HK-2 (cell line): Measurements from ENCODE around the gene SLC34A1.
"Not testable (repeated sequence)": the region's sequence is repeated elsewhere in the genome, so short reads cannot be mapped to it uniquely, and the experiment has no call there.

Experiments
- DNase-seq: peaks from one replicate; pipeline ENCODE4 v3.0.0-alpha.2; 2018; ENCODE audit not compliant: unreplicated experiment

The SLC34A1 gene

DNA sequence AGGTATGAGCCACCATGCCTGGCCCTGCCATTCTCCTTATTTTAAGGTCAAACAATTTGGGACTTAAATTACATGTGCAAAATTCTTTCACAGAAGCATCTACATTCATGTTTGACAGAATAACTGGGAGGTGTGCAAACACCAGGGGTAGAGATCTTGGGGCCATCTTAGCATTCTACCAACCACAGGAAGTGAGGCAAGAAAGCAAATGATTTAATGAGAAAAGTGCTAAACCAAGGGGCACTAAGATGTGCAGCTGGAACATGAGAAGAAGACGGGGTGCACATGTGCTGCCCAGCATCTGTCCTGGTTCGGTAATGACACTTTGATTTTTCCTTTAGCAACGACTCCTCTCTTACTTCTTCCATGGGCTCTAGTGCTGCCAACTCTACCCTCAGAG, 26.3 kb downstream of the SLC34A1 start:
- no peak for DNase-seq

DNA sequence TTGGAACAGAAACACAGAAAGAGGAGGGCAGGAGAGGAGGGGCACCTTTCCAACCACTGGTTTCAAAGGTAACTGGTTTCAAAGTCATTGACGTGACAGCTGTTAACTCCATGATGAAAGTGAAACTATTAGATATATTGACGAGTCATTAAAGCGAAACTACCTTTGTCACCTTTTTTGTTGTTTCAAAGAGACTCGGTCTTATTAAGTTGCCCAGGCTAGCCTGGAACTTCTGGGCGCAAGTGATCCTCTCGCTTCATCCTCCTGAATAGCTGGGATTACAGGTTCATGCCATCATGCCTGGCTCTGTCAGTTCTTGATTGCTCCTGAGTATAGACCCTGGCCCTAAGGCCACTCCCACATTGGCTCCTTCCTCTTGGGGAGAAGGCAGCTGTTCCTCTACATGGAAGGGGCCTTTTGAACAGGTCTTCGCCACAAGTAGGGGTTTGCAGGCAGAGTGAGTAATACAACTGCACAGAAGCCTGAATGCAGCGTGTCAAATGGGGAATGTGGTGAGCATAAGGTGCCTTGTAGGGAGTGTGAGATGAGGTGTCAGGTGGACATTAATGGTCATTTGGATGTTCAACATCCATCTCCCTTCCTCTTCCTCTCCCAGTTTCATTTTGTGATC, 28.5 kb downstream of the SLC34A1 start:
- DNase-seq = no peak

DNA sequence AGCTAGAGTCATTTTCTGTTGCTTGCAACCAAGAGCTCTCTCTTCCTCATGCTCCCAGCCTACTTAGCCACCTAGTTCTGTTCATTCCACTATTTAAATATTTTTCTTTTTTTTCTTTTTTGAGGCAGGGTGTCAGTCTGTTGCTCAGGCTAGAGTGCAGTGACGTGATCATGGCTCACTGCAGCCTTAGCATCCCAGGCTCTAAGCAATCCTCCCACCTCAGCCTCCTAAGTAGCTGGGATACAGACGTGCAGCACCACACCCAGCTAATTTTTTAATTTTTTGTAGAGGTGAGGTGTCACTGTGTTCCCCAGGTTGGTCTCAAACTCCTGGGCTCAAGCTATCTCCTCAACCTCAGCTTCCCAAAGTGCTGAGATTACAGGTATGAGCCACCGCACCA, 30.2 kb downstream of the SLC34A1 start:
- no peak for DNase-seq

DNA sequence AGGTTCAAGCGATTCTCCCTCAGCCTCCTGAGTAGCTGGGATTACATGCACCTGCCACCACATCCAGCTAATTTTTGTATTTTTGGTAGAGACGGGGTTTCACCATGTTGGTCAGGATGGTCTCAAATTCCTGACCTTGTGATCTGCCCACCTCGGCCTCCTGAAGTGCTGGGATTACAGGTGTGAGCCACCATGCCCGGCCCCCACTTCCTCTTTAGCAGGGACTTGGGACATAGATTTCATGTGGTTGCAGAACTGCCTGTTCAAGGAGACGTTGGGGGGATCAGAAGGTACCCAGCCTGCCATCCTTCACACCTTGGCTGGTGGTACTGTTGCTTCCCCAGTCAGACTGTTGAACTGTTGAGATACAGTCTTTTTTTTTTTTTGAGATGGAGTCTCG, 32.8 kb downstream of the SLC34A1 start:
- DNase-seq = not testable (repeated sequence)

DNA sequence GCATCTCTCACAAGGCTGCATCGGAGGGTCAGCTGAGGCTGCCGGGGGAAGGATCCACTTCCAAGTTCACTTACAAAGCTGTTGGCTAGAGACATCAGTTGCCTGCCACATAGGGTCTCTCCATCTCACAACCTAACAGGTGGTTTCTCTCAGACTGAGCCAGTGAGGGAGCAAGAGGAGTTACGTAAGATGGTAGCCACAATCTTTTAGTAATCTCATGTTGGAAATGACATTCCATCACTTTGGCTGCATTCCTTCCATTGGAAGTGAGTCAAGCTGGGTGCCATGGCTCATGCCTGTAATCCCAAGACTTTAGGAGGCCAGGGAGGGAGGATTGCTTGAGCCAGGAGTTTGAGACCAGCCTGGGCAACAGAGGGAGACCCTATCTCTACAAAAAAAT, 34.8 kb downstream of the SLC34A1 start:
- DNase-seq = no peak

- DNase-seq = not testable (repeated sequence)
These were observed 36.2 kb downstream of the SLC34A1 start for GRCh38 chr5:177420472-177420871.

DNA sequence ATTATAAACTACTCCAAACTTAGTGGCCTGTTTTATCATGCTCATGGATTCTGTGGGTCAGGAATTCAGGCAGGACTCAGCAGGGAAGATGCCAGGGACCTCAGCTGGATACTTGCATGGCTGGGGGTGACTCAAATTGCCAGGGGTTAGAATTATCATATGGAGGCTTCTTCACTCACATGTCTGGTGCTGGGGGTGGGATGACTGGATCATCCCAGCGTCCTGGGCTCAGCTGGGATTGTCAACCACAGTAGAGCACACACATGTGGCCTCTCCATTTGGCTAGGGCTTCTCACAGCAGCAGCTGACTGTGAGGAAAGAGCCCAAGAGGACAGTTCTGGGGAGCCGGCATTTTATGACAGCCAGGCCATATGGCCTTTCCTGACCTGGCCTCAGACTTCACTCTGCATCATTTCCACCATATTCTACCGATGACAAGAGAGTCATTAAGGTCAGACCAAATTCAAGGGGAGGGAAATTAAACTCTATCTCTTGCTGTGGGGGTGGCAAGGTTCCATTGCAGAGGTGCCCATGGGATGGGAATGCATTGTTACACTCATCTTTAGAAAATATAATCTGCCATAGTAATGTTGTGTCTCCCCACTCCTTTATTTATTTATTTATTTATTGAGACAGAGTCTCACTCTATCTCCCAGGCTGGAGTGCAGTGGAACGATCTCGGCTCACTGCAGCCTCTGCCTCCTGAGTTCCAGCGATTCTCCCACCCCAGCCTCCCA, 37.0 kb downstream of the SLC34A1 start:
- DNase-seq = no peak

DNA sequence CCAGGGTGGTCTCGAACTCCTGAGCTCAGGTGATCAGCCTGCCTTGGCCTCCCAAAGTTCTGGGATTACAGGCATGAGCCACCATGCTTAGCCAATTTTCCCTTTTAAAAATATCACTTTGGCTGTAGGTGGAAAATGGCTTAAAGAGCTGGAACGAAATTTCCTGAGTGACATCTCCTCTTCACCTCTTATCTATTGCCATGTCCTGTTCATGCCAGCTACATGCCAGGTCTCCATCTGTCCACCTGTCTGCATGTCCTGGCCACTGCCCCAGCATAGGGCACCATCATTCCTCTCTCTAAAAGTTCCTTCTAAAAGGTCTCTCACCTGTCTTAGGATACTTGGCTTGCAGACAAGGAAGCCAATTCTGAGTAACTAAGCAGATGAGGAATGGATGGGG, 39.4 kb downstream of the SLC34A1 start:
- no peak for DNase-seq

DNA sequence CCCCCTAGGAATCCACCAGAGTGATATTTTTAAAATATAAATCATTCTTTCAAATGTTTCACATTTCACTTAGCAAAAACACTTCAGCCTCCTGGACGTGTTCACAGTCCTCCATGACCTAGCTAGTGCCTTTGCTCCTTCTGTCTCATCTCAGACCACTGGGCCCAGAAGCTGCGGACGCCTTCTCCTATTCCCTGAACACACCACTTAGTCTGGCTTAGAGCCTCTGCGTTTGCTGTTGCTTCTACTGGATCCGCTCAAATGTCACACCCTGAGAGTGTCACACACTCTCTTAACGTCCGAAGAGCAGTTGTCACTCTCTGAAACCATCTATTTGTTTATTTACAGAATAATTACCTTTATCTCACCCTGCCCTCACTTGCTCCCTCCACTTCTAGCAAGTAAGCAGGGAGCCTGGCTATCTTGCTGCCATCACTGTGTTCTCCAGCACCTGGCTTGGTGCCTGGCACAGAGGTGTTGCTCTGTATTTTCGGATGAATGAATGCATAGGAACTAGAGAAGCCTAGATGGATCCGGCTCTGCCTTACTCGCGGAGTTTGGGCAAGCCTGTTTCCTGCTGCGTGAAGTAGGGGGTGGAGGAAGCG, 41.1 kb downstream of the SLC34A1 start:
- DNase-seq = no peak

DNA sequence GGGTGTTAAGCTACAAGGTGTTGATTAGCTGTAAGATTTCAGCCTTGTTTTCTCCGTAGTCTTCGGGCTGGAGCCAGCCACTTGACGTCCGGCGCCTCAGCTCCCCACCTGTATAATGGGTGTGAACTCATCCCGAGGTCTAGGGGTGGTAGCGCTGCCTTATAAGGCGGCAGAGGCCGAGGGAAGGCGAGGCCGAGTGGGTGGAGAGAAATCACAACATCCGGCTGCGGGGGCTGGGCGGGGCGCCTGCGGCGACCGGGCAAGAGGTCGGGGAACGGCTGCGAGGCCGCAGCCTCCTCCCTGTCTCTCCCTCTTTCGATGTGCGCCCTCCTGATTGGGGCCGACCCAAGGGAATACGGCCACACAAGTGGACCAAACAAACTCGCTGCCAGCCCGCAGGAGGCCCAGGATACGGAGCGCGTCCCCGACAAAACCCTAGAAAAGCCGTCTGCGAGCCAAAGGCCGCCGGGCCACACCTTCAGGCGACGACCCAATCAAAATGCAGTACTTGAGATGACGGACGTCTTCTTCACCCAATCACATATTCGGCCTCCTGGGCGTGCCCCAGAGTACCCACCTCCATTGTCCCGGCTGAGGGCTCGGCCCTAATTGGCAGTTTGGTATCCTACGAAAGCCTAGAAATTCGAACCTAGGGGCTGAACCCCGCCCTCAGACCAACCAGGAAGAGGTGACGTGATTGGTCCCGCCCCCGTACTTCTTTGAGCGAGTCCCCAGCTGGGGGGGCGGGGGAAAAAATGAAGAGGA, 41.7 kb downstream of the SLC34A1 start:
- peak; percentile 95 for DNase-seq

DNA sequence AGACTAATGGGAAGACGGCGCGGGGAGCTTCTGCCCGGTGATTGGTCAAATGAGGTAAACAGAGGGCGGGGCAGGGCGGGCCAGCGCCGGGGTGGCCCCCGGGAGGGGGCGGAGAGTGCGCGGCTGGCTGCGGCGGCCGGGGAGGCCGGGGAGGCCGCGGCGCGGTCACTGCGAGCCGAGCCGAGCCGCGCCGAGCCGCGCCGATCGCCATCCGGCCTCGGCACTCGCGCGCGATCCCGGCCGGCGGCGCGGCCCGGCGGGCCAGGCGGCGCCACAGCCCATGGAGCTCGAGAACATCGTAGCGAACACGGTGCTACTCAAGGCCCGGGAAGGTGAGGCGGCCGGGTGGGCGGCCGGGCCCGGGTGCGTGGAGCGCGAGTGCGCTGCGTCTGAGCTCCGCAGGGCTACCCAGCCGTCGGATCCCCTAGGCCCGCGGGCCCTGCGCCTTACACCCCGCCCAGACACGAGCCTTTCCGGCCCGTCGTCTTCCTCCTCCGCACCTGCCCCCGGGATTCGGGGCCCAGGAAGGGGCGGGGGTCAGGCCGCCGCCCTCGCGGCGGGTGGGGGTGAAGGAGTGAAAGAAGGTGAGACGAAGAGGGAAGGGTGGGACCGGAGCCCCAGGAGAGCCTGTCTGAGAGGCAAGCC, 42.5 kb downstream of the SLC34A1 start, which contains the start of gene GRK6:
TSS of gene GRK6 (plus strand) at position 111 of the 645 bp plus-strand sequence. CDS start at position 281, 170 bp downstream.
- DNase-seq = no peak

DNA sequence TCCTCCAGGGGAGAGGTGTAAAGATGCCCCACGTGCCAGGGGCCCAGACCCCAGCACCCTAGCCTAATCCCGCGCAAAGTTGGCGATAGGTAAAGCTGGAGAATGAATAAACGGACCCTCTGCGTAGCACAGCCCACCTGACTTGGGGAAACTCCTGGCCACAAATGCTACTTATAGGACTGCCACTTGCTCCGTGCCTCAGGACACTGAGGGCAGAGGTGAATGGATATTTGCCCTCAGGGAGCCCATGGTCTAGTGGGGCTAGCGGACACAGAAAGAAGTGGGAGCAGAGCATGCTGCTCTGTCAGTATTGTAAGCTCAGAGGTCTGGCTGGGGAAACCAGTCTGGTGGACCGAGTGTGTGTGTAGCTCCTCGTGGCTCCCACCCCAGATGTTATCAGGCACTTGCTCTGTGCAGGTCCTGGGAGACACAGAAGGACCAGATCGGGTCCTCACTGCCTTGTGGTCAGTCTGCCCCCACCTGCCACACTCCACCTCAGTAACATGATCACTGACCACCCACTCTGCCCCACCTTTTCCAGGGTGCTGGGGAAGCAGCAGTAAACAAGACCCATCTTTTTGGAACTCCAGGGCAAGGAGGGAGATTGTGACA, 43.1 kb downstream of the SLC34A1 start:
- DNase-seq = no peak

DNA sequence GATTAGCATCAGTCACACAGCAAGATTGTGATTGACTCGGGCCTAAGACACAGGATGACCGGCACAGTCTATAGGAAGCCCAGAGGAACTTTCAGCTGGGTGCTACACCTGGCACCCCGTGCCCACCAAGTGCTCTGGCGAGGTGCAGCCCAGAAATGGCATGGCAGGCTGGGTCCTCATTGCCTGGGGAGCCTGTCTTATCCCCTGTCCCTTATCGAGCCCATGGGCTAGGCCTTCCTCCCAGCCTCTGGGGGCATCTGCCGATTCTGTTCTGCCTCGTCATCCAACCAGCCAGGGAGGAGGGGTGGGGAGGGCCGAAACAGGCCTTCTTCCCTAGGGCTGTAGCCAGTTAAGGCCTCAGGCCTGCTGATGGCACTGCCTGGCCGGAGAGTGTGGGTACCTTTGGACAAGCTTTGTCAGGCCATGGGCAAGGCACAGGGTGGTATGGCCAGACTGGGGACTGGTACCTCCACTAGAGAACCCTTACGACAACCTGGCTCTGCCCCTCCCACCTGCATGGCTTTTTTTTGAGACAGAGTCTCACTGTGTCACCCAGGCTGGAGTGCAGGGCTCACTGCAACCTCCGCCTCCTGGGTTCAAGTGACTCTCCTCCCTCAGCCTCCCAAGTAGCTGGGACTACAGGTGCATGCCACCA, 43.8 kb downstream of the SLC34A1 start:
- no peak for DNase-seq

GRCh38 chr5:177428574-177429217, 44.5 kb downstream of the SLC34A1 start:
- DNase-seq = no peak

DNA sequence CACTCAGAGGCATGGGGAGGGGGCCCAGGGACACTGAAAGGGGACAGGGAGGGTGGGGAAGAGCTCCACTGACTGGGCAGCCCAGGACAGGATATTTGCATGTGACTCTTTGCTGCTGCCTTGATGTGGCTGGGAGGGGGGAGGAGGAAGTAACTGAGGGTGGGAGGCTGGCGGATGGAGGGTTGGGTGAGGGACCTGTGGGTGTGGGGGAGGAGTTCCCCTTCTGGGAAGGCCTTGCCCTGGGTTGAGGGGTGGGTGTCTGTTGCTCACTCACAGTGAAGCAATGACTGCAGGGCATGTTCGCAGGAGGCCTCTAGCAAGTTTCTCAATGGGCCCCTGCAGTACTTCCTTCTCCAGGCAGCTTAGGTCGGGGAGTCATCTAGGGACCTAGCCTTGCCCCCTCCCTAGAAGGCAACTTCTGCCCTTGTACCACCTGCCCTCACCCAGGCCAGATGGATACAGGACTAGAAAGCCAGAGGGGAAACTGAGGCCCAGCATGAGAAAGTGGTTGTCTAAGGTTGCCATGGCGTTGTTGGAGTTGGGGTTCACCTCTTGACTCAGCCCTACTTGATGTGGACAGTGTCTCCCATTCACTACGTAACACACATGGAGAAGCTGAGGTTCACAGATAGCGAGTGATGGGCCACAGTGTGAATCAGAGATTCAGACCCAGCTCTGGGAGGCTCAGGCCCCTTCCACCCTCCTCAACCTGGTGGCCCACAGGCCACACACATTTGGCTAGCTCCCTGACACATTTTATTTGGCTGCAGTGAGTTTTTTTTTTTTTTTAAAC, 45.2 kb downstream of the SLC34A1 start:
- no peak for DNase-seq

- DNase-seq = no peak
These were observed 46.1 kb downstream of the SLC34A1 start for GRCh38 chr5:177430140-177430951.

DNA sequence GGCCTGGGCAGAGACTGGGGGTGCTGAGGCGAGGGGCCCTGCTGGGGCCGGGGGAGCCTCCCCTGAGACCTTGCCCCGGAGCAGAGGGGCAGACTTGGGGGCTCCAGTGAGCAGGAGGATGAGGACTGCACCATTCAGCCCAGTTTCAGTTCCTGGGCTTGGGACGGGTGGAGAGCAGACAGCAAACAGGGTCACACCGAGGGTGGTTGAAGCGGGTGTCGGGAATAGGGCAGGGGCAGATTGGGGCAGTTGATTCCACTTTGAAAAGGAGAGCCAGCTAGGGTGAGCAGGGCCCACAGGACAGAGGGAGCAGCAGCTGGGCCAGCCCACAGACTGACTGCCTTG, 46.7 kb downstream of the SLC34A1 start:
- DNase-seq = no peak

DNA sequence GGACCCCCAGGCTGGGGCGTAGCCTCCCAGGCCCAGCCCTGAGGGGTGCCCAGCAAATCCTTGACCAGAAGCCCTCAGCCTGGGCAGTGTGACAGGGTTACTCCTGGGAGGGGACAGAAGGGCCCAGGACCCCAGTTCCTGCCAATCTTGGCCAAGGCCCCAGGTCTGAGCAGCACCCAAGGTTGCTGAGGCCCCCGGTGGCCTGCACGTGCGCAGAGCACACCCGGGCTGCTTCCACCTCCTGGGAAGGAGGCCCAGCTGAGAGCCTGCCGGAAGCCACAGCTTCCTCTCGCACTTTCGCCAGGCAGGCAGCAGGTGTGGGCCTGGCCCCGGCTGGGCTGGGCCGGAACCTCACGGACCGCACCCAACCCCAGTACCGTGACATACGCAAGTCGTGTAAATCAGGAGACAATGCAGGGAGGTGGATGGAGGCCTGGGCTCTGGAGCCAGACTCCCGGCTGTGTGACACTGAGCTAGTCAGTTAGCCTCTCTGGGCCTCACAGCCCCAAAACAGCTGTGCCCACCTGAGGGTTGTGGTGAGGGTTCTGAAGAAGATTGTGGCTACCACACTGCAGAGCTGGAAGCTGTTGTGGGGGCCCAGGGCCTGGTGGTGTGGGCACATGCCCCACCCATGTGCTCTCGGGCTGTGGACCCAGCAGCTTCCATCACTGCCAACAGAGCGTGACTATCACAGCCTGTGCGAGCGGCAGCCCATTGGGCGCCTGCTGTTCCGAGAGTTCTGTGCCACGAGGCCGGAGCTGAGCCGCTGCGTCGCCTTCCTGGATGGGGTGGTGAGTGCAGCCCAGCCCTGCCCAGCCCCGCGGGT, 47.3 kb downstream of the SLC34A1 start:
- no peak for DNase-seq
